ENCODE results near the gene EPC2.
"Not testable (repeated sequence)": the region's sequence is repeated elsewhere in the genome, so short reads cannot be mapped to it uniquely, and the experiment has no call there.

EPC2 gene

GRCh38 chr2:148654435-148654834 lies 9.9 kb downstream of the EPC2 start:
- DNase-seq (ENCODE audit: low read depth): no peak
- H3K4me3 ChIP-seq (ENCODE audit: low read depth, low read length): no peak overlapping the region
- TF ChIP-seq CTCF (IDR thresholded peaks at IDR 0.05; ENCODE audit: low read depth, low read length, missing control alignments): no peak

- no peak for DNase-seq (ENCODE audit: low read depth)
- no peak for TF ChIP-seq CTCF (IDR thresholded peaks at IDR 0.05; ENCODE audit: low read depth, low read length, missing control alignments)
- H3K4me3 ChIP-seq (ENCODE audit: low read depth, low read length): no peak overlapping the region
Observed at GRCh38 chr2:148656516-148656915, 12.0 kb downstream of the EPC2 start.

- DNase-seq (ENCODE audit: low read depth): no peak
- no peak overlapping the region for H3K4me3 ChIP-seq (ENCODE audit: low read depth, low read length)
- no peak for TF ChIP-seq CTCF (IDR thresholded peaks at IDR 0.05; ENCODE audit: low read depth, low read length, missing control alignments)
Observed at GRCh38 chr2:148658807-148659722, 14.5 kb downstream of the EPC2 start.

- no peak for TF ChIP-seq CTCF (IDR thresholded peaks at IDR 0.05; ENCODE audit: low read depth, low read length, missing control alignments)
- DNase-seq (ENCODE audit: low read depth): no peak
- no peak overlapping the region for H3K4me3 ChIP-seq (ENCODE audit: low read depth, low read length)
Observed at GRCh38 chr2:148660999-148661398, 16.4 kb downstream of the EPC2 start.

GRCh38 chr2:148662332-148662731 lies 17.8 kb downstream of the EPC2 start:
- not testable (repeated sequence) for H3K4me3 ChIP-seq (ENCODE audit: low read depth, low read length); DNase-seq (ENCODE audit: low read depth)

GRCh38 chr2:148664229-148664628 lies 19.7 kb downstream of the EPC2 start:
- no peak for TF ChIP-seq CTCF (IDR thresholded peaks at IDR 0.05; ENCODE audit: low read depth, low read length, missing control alignments)
- DNase-seq (ENCODE audit: low read depth): no peak
- H3K4me3 ChIP-seq (ENCODE audit: low read depth, low read length): no peak overlapping the region

- no peak for DNase-seq (ENCODE audit: low read depth)
- no peak for TF ChIP-seq CTCF (IDR thresholded peaks at IDR 0.05; ENCODE audit: low read depth, low read length, missing control alignments)
Observed at GRCh38 chr2:148666555-148666954, 22.0 kb downstream of the EPC2 start.

More at GRCh38 chr2:148666555-148666954, 22.0 kb downstream of the EPC2 start:
- no peak overlapping the region for H3K4me3 ChIP-seq (ENCODE audit: low read depth, low read length)
